GM18858 (cell line): ENCODE data around the gene TRPM3.
A peak's percentile ranks its signal among the peaks of the same experiment; 100 is the strongest.

Source experiments
- ATAC-seq: cut with Tn5 transposase; IDR thresholded peaks from one replicate; pipeline ENCODE4 v1.9.1; 2021; ENCODE audit not compliant: unreplicated experiment

The TRPM3 gene

DNA sequence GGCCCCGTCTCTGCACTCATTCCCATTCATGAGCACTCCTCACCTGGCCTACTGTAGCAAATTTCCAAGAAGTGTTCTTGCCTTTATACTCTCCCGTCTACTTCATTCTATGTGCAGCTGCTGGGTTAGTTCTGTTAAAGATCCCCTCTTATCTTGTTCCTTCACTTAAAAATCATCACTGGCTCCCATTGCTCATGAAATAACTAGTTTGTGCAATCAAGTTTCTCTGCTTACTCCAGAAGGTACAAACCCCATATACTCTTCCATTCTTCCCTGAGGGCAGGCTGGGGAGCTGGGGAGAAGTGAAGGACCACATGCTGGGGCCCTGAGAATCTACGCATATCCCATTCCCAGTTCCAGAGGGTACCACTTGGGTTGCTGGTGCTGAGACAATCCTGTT, 622.6 kb downstream of the TRPM3 start:
- ATAC-seq, result no peak

- ATAC-seq, result no peak
Observed at GRCh38 chr9:70496244-70496643, 625.2 kb downstream of the TRPM3 start.

DNA sequence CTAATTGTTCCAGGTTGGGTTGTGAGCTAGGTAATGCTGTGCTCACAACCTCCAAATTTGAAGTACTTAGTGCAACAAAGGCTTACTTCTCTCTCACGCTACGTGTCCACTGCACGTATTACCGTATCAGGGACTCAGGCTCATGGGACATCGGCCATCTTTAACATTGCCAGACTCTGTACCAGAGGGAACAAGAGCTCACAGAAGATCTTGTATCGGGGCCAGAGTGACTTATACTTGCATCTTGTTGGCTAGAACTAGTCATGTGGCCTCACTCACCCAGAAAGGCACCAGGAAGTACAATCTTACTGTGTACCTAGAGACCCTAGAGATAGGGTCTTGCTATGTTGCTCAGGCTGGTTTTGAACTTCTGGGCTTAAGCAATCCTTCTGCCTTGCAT, 625.9 kb downstream of the TRPM3 start:
- no peak for ATAC-seq

DNA sequence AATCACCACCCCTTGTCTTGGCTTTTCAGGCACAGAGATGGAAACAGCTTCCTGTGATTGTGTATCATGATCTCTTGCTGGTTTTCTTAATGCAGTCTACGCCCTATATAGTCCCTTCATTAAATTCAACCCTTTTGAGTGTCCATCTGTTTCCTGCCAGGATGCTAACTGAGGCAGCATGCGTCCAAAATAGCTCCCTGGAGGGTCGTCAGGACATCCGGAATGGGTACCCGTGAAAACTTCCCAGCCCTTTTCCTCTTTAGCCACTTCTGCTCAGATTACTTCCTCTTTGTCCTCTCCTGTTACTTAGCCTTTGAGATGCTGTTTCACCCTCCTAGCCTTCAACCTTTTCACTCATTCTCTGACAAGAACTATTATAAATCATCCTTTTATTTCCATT, 627.2 kb downstream of the TRPM3 start:
- ATAC-seq, result no peak

- ATAC-seq, result no peak
Observed at GRCh38 chr9:70493029-70493428, 628.4 kb downstream of the TRPM3 start.

DNA sequence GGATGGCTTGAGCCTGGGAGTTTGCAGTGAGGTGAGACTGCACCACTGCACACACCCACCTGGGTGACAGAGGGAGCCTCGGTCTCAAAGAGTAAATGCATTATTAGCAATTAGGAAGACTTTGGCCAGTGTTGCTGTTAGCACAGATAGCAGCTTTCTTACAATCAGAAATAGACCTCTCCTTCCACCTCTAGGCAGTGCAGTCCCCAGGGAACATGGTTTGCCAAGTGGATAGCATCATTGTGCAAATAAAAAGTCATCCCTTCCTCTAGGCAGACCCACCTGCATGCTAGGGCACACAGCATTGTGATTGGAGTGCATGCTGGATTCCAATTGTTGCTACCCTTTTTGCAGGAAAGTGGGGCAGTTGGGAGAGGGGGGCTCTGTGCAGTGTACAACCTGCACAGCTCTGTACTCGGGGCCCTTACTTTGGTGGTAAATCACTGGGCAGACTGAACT, 629.1 kb downstream of the TRPM3 start:
- no peak for ATAC-seq

- ATAC-seq, result no peak
Observed at GRCh38 chr9:70491426-70492318, 629.7 kb downstream of the TRPM3 start.

DNA sequence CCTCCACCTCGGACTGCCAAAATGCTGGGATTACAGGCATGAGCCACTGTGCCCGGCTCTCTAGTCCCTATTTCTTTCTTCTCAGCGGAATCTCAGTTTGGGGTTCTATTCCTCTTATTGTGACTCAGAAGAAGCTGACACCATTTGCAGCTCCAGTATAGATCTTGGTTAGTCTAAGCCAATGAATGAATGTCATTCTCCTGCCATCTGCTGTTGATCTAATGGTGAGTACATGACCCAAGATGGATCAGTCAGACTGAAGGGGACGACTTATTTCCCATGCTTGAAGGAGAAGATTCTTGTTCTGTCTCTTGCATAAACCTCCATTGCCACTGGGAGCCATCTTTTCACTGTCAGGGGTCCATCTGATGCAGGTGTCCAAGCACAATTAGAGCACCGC, 630.9 kb downstream of the TRPM3 start:
- no peak for ATAC-seq

DNA sequence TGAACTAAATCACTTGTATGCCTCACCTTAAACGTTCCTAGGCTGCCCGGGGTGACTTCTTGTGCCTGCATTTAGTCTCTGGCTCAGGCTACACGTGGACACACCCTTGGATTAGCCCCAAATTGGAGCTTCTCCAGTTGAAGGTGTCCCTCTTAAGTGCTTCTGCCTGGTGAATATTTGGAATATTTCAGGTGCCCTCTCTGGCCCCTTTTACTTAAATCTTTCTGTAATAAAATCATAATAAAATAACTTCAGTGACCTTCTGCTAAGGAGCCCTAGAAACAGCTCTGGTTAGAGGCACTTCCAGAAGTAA, 632.7 kb downstream of the TRPM3 start:
- no peak for ATAC-seq

DNA sequence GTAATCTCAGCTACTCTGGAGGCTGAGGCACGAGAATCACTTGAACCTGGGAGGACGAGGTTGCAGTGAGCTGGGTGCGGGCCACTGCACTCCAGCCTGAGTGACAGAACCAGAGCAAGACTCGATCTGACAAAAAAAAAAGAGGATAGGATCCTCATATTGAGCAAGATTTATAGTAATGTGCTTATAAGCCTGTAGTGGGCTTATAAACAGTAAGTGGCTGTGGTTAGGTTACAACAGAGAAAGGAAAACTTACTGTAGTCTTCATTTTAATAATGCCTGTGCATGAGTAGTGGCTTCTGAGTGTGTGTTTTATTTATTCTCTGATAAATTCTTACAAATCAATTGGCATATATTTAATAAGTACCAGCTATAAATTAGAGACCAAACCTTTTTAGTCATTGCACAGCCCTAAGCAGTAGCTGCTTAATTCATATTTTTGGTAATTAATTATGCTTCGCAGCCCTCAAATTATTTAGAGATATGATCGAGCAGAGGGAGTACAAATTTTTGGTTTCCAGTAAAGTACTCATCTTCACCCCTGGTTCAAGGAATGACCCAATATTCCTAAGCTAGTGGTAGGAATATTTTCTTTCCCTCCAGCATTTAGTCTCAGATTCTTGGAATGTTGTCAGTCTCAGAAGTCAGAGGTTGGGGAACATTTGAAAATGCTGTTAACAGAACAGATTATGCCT, 633.2 kb downstream of the TRPM3 start:
- no peak for ATAC-seq

DNA sequence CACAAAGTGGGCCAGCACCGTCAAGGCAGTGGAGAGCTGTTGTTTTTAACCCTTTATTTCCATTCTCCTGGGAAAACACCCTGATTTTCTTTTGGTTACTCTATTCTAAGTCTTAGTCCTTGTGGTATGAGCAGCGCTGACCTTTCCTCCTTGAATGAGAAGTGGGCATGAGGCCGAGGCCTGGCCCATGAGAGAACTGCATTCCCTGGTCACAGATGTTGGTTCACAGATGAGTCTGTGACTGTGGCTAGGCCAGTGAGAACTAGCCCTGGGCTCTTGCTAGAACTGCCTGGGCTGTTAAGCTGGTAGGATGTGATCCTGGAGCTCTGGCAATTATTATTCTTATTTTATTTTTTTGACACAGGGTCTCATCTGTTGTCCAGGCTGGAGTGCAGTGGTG, 635.3 kb downstream of the TRPM3 start:
- ATAC-seq, result no peak

- ATAC-seq, result no peak
Observed at GRCh38 chr9:70485273-70485858, 636.1 kb downstream of the TRPM3 start.

GRCh38 chr9:70484232-70485130, 636.9 kb downstream of the TRPM3 start:
- ATAC-seq, result peak; percentile 70

GRCh38 chr9:70481471-70481870, 640.0 kb downstream of the TRPM3 start:
- ATAC-seq, result no peak

DNA sequence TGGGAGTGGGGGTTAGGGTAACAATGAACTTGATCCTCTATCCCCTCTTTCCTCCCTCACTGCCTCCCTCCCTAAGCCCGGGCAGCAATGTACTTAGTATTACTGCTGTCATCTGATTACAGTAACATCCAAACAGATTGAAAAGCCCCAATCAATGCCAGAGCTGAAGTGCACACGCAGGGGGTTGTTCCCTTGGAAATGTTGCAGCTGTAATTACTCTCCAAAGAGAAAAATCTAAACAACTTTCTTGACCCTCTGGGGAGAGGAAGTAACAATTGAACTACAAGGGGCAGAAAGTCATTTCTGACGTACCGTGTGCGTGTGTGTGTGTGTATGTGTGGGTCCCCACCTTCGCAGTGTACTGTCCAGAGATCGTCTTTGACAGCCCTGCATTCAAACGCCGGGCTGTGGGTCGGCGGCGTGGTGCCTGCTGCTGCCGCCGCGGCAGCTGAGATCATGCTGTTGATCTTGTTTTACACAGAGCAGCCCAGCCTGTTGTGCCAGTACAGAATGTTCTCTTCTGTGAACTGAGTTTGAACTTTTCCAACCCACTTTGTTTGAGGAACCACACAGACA, 640.9 kb downstream of the TRPM3 start:
- no peak for ATAC-seq

GRCh38 chr9:70479880-70480291, 641.5 kb downstream of the TRPM3 start:
- ATAC-seq, result no peak
